Measurements from ENCODE around the gene MSANTD1.

The MSANTD1 gene

DNA sequence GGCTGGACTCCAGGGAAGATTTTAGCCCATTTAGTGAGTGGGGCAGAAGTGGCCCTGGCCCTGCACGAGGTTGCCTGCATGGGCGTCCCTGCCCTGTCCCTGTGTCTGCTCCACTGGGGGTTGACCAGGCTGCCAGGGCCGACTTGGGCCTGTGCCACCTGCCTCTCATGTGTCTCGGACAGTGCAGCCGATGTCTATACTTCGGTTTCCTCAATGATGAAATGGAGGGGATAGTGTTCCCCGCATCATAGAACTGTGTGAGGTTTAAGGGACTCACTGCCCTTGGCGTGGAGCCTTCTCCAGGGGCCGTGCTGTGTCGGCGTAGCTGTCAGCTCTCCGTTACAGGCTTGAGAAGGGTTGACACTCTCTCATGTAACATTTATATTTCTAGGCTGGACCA, 27.0 kb upstream of the MSANTD1 start:
- TF ChIP-seq, protein P1, sequence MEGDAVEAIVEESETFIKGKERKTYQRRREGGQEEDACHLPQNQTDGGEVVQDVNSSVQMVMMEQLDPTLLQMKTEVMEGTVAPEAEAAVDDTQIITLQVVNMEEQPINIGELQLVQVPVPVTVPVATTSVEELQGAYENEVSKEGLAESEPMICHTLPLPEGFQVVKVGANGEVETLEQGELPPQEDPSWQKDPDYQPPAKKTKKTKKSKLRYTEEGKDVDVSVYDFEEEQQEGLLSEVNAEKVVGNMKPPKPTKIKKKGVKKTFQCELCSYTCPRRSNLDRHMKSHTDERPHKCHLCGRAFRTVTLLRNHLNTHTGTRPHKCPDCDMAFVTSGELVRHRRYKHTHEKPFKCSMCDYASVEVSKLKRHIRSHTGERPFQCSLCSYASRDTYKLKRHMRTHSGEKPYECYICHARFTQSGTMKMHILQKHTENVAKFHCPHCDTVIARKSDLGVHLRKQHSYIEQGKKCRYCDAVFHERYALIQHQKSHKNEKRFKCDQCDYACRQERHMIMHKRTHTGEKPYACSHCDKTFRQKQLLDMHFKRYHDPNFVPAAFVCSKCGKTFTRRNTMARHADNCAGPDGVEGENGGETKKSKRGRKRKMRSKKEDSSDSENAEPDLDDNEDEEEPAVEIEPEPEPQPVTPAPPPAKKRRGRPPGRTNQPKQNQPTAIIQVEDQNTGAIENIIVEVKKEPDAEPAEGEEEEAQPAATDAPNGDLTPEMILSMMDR (IDR thresholded peaks at IDR 0.05; ENCODE audit: low read depth, low read length) = no peak
- no peak overlapping the region for H3K4me3 ChIP-seq (replicated peaks in 1 of 2; ENCODE audit: low read depth in 2 of 2, low read length in 2 of 2)
- DNase-seq (ENCODE audit: low read depth in 2 of 2) = no peak

DNA sequence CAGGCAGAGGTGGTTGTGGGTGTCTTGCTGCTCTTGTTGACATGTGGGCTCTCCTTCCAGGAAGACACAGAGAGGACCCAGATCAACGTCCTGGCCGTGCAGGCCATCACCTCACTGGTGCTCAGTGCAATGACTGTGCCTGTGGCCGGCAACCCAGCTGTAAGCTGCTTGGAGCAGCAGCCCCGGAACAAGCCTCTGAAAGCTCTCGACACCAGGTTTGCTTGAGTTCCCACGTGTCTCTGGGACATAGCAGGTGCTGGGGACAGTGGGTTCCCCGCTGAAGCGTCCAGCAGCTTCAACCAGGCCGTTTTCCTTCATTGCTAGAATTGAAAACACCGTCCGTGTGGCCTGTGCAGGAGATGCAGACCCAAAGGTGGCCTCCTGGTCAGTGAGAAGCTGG, 25.6 kb upstream of the MSANTD1 start:
- TF ChIP-seq, protein P1 (IDR thresholded peaks at IDR 0.05; ENCODE audit: low read depth, low read length) = no peak
- DNase-seq (ENCODE audit: low read depth in 2 of 2) = no peak
- no peak overlapping the region for H3K4me3 ChIP-seq (replicated peaks in 1 of 2; ENCODE audit: low read depth in 2 of 2, low read length in 2 of 2)

DNA sequence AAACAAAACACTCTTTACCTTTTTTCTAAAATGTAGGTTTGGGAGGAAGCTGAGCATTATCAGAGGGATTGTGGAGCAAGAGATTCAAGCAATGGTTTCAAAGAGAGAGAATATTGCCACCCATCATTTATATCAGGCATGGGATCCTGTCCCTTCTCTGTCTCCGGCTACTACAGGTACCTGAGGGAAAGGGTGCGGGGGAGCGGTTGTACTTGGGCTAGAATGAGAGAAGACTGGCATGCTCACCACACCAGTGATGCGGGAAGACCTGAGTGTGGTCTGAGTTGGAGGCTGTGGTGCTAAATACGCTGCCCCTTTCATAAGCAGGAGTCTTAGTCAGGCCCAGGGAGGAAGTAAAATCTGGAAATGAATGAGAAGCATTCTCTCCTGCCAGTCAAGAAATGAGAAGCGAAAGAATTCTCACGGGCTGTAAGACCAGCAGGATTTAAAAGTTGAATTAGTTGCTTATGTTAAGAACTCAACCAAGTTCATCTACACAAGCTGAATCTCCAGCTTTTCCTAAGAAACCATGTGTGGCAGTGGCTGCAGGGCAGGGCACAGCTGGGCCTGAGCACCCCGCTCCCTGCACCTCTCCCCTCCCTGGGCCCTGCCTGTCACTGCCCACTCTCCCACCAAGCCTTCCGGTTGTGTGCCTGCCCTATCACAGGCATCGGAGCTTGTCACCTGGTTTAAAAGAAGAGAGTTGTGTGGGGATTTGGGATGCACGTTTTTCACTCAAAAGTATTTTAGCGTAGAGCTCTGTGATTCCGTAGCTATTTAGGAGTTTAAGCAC, 24.8 kb upstream of the MSANTD1 start:
- H3K4me3 ChIP-seq (replicated peaks in 1 of 2; ENCODE audit: low read depth in 2 of 2, low read length in 2 of 2) = no peak overlapping the region
- no peak for DNase-seq (ENCODE audit: low read depth in 2 of 2)
- TF ChIP-seq, protein P1 (IDR thresholded peaks at IDR 0.05; ENCODE audit: low read depth, low read length) = no peak

DNA sequence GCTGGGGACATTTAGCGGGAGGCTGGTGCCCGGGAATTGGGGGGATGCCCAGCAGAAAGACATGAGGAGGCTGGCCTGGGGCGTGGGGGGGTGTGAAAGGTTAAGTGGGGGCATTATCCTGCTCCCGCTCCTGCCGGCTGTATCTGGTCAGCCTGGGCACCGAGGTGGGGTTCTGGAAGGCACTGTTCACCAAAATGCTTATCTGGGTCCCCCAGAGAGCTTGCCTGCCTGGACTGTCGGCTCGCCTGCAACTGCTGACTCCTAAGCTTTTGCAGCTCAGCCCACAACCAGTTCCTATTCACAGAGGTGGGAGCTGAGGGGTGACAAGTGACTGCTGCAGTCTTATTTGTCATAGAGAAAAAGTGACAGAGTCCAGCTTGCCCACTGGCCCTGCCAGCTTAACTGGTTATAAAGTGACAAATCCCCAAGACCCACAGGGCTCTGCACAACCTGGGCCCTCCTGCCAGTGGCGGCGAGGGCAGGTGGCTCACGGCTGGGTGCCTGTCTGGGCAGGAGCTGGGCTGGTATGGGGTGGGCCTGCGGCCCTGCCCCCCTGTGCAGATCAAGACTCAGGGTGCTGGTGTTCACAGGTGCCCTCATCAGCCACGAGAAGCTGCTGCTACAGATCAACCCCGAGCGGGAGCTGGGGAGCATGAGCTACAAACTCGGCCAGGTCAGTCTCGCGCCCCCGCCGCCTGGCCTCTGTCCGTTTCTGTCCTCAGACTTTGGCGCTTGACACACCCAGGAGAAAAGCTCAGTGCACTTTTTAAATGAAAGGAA, 23.7 kb upstream of the MSANTD1 start:
- no peak for DNase-seq (ENCODE audit: low read depth in 2 of 2)
- TF ChIP-seq, protein P1 (IDR thresholded peaks at IDR 0.05; ENCODE audit: low read depth, low read length) = no peak
- no peak overlapping the region for H3K4me3 ChIP-seq (replicated peaks in 1 of 2; ENCODE audit: low read depth in 2 of 2, low read length in 2 of 2)

DNA sequence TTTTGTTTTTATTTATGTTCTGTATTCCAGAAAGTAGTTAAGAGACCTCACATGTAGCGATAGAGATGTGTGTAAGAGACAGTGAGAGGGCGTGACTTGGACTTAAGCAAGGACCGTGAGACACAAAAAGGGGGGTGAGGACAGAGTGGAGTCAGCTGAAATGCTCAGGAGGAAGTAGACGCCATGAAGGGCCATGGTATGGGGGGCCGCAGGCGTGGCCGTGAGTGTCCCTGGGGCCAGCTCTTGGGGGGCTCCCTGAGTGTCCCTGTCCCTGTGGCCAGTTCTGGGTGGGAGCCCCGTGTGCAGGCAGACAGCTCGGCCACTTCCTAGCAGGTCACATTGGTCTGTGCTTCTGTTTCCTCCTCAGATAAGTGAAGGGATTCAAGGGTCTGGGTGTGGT, 23.0 kb upstream of the MSANTD1 start:
- TF ChIP-seq, protein P1 (IDR thresholded peaks at IDR 0.05; ENCODE audit: low read depth, low read length) = no peak
- DNase-seq (ENCODE audit: low read depth in 2 of 2) = no peak
- no peak overlapping the region for H3K4me3 ChIP-seq (replicated peaks in 1 of 2; ENCODE audit: low read depth in 2 of 2, low read length in 2 of 2)

DNA sequence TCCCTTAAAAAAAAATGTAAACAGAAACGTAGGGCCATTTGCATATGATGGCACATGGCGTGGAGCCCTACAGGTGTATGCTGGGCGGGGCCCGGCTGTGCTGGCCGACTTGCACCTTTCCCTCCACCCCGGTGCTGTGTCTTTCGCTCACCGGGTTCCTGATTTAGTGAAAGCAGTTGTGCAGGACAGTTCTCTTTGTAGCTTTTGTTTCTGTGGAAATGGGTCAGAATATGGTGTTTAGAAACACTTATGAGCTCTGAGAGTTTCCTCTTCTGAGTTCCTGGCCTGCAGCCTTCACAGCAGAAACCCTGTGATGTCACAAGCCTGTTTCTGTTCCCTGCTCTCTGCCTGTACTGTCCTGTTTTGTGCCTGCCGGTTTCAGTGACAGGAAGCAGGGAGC, 22.5 kb upstream of the MSANTD1 start:
- TF ChIP-seq, protein P1 (IDR thresholded peaks at IDR 0.05; ENCODE audit: low read depth, low read length) = no peak

More for the DNA sequence above, 22.5 kb upstream of the MSANTD1 start:
- DNase-seq (ENCODE audit: low read depth in 2 of 2) = no peak
- no peak overlapping the region for H3K4me3 ChIP-seq (replicated peaks in 1 of 2; ENCODE audit: low read depth in 2 of 2, low read length in 2 of 2)
